Measurements from ENCODE around the gene BCR.

BCR gene

GRCh38 chr22:23282089-23282501 is 101.8 kb downstream of the BCR start:
- Histone ChIP-seq H3K27me3 (ENCODE audit: insufficient read depth, low read length) (no peaks in the 10 kb centered on the region), H2BK12ac (ENCODE audit: low read length) (no peak overlapping the region), H3K79me1 (ENCODE audit: low read length) (no peaks in the 10 kb centered on the region), H2AK5ac (ENCODE audit: low read length) (no peak overlapping the region), H3K36me3 (ENCODE audit: control insufficient read depth in 1 of 2, insufficient read depth in 2 of 2, low read length in 2 of 2) (peaks cover 89 to 96% of the 10 kb centered on the region in 2 experiments), H3K4me1 (ENCODE audit: control insufficient read depth in 1 of 2, insufficient read depth in 2 of 2, low read length in 2 of 2) (no peaks in the 10 kb centered on the region), H3K14ac (ENCODE audit: low read length) (no peak overlapping the region), H4K8ac (ENCODE audit: low read depth, low read length) (no peak overlapping the region), H3K18ac (ENCODE audit: low read length) (peak overlapping the region; percentile 12), H2AFZ (ENCODE audit: insufficient read depth, low read length, poor library complexity) (no peak overlapping the region), H3K79me2 (ENCODE audit: control insufficient read depth, insufficient read depth, low read length, poor library complexity) (no peaks in the 10 kb centered on the region), H4K12ac (ENCODE audit: low read depth, low read length) (no peak overlapping the region), H3K4me2 (ENCODE audit: low read length) (no peak overlapping the region), H2BK5ac (ENCODE audit: low read depth, low read length, poor library complexity) (no peak overlapping the region), H2BK120ac (ENCODE audit: insufficient read depth, low read length, poor library complexity) (no peak overlapping the region), H3K9ac (ENCODE audit: low read length) (no peak overlapping the region), H3K4ac (ENCODE audit: low read depth, low read length) (no peak overlapping the region), H3K23ac (ENCODE audit: low read length) (no peak overlapping the region), H3K9me3 (ENCODE audit: insufficient read depth, low read depth, low read length) (peaks cover 2% of the 10 kb centered on the region), H3K4me3 (ENCODE audit: low read depth, low read length) (no peak overlapping the region), H3K27ac (ENCODE audit: low read depth, low read length) (no peak overlapping the region), H4K91ac (ENCODE audit: low read depth, low read length) (no peak overlapping the region)
- DNase-seq = peak; percentile 87 to 90
- WGBS (ENCODE audit: extremely low coverage, insufficient coverage, insufficient read length) = no CpG with 5 or more reads among the region's 16 CpGs

- peaks cover 89 to 96% of the 10 kb centered on the region in 2 experiments for H3K36me3 ChIP-seq (ENCODE audit: control insufficient read depth in 1 of 2, insufficient read depth in 2 of 2, low read length in 2 of 2)
- DNase-seq = no peak
- no peak overlapping the region for H3K4me2 ChIP-seq (ENCODE audit: low read length)
- no peak overlapping the region for H3K9ac ChIP-seq (ENCODE audit: low read length)
- no peak overlapping the region for H2BK12ac ChIP-seq (ENCODE audit: low read length)
- H4K12ac ChIP-seq (ENCODE audit: low read depth, low read length) = no peak overlapping the region
- H3K14ac ChIP-seq (ENCODE audit: low read length) = no peak overlapping the region
- H3K18ac ChIP-seq (ENCODE audit: low read length) = no peak overlapping the region
- no peaks in the 10 kb centered on the region for H3K79me2 ChIP-seq (ENCODE audit: control insufficient read depth, insufficient read depth, low read length, poor library complexity)
- no peak overlapping the region for H2AK5ac ChIP-seq (ENCODE audit: low read length)
- H4K8ac ChIP-seq (ENCODE audit: low read depth, low read length) = no peak overlapping the region
- no peak overlapping the region for H3K23ac ChIP-seq (ENCODE audit: low read length)
- no peak overlapping the region for H2AFZ ChIP-seq (ENCODE audit: insufficient read depth, low read length, poor library complexity)
- H4K91ac ChIP-seq (ENCODE audit: low read depth, low read length) = no peak overlapping the region
- no peaks in the 10 kb centered on the region for H3K4me1 ChIP-seq (ENCODE audit: control insufficient read depth in 1 of 2, insufficient read depth in 2 of 2, low read length in 2 of 2)
- H3K4me3 ChIP-seq (ENCODE audit: low read depth, low read length) = no peak overlapping the region
- H2BK5ac ChIP-seq (ENCODE audit: low read depth, low read length, poor library complexity) = no peak overlapping the region
- no peaks in the 10 kb centered on the region for H3K79me1 ChIP-seq (ENCODE audit: low read length)
- H3K9me3 ChIP-seq (ENCODE audit: insufficient read depth, low read depth, low read length) = peaks cover 2% of the 10 kb centered on the region
- no peaks in the 10 kb centered on the region for H3K27me3 ChIP-seq (ENCODE audit: insufficient read depth, low read length)
- H3K4ac ChIP-seq (ENCODE audit: low read depth, low read length) = no peak overlapping the region
- no peak overlapping the region for H2BK120ac ChIP-seq (ENCODE audit: insufficient read depth, low read length, poor library complexity)
- WGBS (ENCODE audit: extremely low coverage, insufficient coverage, insufficient read length) = no CpG with 5 or more reads among the region's 10 CpGs
- H3K27ac ChIP-seq (ENCODE audit: low read depth, low read length) = no peak overlapping the region
Observed at GRCh38 chr22:23282516-23282915, 102.2 kb downstream of the BCR start.

- Histone ChIP-seq H3K4me1 (ENCODE audit: control insufficient read depth in 1 of 2, insufficient read depth in 2 of 2, low read length in 2 of 2) (no peaks in the 10 kb centered on the region), H3K27ac (ENCODE audit: low read depth, low read length) (no peak overlapping the region), H3K4me3 (ENCODE audit: low read depth, low read length) (peak overlapping the region; percentile 45), H4K12ac (ENCODE audit: low read depth, low read length) (no peak overlapping the region), H3K14ac (ENCODE audit: low read length) (no peak overlapping the region), H2BK120ac (ENCODE audit: insufficient read depth, low read length, poor library complexity) (no peak overlapping the region), H3K18ac (ENCODE audit: low read length) (no peak overlapping the region), H3K23ac (ENCODE audit: low read length) (no peak overlapping the region), H4K8ac (ENCODE audit: low read depth, low read length) (no peak overlapping the region), H3K79me2 (ENCODE audit: control insufficient read depth, insufficient read depth, low read length, poor library complexity) (no peaks in the 10 kb centered on the region), H3K9ac (ENCODE audit: low read length) (no peak overlapping the region), H3K4ac (ENCODE audit: low read depth, low read length) (no peak overlapping the region), H4K91ac (ENCODE audit: low read depth, low read length) (no peak overlapping the region), H3K36me3 (ENCODE audit: control insufficient read depth in 1 of 2, insufficient read depth in 2 of 2, low read length in 2 of 2) (peaks cover 89 to 96% of the 10 kb centered on the region in 2 experiments), H2AFZ (ENCODE audit: insufficient read depth, low read length, poor library complexity) (no peak overlapping the region), H3K79me1 (ENCODE audit: low read length) (no peaks in the 10 kb centered on the region), H3K27me3 (ENCODE audit: insufficient read depth, low read length) (no peaks in the 10 kb centered on the region), H2BK12ac (ENCODE audit: low read length) (no peak overlapping the region), H2AK5ac (ENCODE audit: low read length) (no peak overlapping the region), H3K4me2 (ENCODE audit: low read length) (no peak overlapping the region), H3K9me3 (ENCODE audit: insufficient read depth, low read depth, low read length) (peaks cover 4% of the 10 kb centered on the region), H2BK5ac (ENCODE audit: low read depth, low read length, poor library complexity) (no peak overlapping the region)
- WGBS (ENCODE audit: extremely low coverage, insufficient coverage, insufficient read length) = no CpG with 5 or more reads among the region's 11 CpGs
- DNase-seq = no peak
Observed at GRCh38 chr22:23282986-23283385, 102.7 kb downstream of the BCR start.

DNA sequence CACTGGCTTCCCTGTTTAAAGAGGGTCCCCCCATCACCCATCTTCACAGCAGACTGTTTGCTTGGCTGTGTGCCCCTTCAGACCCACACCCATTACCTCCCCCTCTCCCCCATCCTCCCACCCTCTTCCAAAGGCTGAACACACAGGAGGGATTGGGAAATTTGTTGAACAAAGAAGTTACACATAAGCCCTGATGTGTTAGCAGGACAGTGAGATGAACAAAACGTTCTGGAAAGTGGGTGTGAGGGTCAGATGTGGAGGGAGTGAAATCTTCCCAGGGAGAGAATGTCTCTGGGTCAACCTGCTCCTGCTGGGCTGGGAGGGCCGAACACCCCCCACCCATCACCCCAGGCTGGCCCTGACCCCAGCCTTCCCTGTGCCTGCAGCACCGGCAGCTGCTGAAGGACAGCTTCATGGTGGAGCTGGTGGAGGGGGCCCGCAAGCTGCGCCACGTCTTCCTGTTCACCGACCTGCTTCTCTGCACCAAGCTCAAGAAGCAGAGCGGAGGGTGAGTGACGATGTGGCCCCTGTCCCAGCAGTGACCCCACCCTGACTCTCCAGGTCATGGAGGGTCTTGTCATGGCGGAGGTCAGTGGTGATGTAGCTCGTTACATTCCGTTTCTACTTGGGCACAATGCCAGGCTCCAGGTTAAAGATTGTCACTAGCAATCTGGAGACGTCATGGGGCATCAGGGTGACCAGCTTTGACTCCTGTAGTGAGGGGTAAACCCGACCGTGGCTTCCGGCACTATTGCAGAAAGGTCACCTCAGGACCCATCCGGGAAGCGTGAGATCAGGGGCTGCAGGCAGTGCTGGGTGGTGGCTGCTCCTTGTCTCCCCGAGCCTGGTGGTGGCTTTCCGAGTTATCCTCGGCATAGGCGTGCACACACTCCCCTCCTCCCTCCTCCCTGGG is 103.5 kb downstream of the BCR start:
- no CpG with 5 or more reads among the region's 22 CpGs for WGBS (ENCODE audit: extremely low coverage, insufficient coverage, insufficient read length)

More for the DNA sequence above, 103.5 kb downstream of the BCR start:
- H2BK5ac ChIP-seq (ENCODE audit: low read depth, low read length, poor library complexity) = no peak overlapping the region
- H3K27me3 ChIP-seq (ENCODE audit: insufficient read depth, low read length) = no peaks in the 10 kb centered on the region
- DNase-seq = no peak
- no peak overlapping the region for H4K12ac ChIP-seq (ENCODE audit: low read depth, low read length)
- no peaks in the 10 kb centered on the region for H3K79me2 ChIP-seq (ENCODE audit: control insufficient read depth, insufficient read depth, low read length, poor library complexity)
- H4K8ac ChIP-seq (ENCODE audit: low read depth, low read length) = no peak overlapping the region
- H2BK120ac ChIP-seq (ENCODE audit: insufficient read depth, low read length, poor library complexity) = no peak overlapping the region
- peaks cover 4% of the 10 kb centered on the region for H3K9me3 ChIP-seq (ENCODE audit: insufficient read depth, low read depth, low read length)
- no peak overlapping the region for H3K18ac ChIP-seq (ENCODE audit: low read length)
- H3K79me1 ChIP-seq (ENCODE audit: low read length) = no peaks in the 10 kb centered on the region
- no peak overlapping the region for H4K91ac ChIP-seq (ENCODE audit: low read depth, low read length)
- H3K4me1 ChIP-seq (ENCODE audit: control insufficient read depth in 1 of 2, insufficient read depth in 2 of 2, low read length in 2 of 2) = no peaks in the 10 kb centered on the region
- H3K23ac ChIP-seq (ENCODE audit: low read length) = no peak overlapping the region
- no peak overlapping the region for H3K27ac ChIP-seq (ENCODE audit: low read depth, low read length)
- no peak overlapping the region for H2AFZ ChIP-seq (ENCODE audit: insufficient read depth, low read length, poor library complexity)
- no peak overlapping the region for H2BK12ac ChIP-seq (ENCODE audit: low read length)
- no peak overlapping the region for H3K4ac ChIP-seq (ENCODE audit: low read depth, low read length)
- no peak overlapping the region for H3K14ac ChIP-seq (ENCODE audit: low read length)
- H3K4me3 ChIP-seq (ENCODE audit: low read depth, low read length) = no peak overlapping the region
- no peak overlapping the region for H2AK5ac ChIP-seq (ENCODE audit: low read length)
- peaks cover 91 to 96% of the 10 kb centered on the region in 2 experiments for H3K36me3 ChIP-seq (ENCODE audit: control insufficient read depth in 1 of 2, insufficient read depth in 2 of 2, low read length in 2 of 2)
- no peak overlapping the region for H3K4me2 ChIP-seq (ENCODE audit: low read length)
- no peak overlapping the region for H3K9ac ChIP-seq (ENCODE audit: low read length)

Data from trophoblast cell (in vitro differentiated cells and primary cell).